GM21423 (cell line): ENCODE results near the gene NR3C1.

ENCODE experiments used
- ATAC-seq: cut with Tn5 transposase; IDR thresholded peaks from one replicate; pipeline ENCODE4 v1.9.1; 2021; ENCODE audit warnings: mild to moderate bottlenecking, moderate library complexity; ENCODE audit not compliant: unreplicated experiment

The NR3C1 gene

GRCh38 chr5:143315214-143315613, 88.3 kb downstream of the NR3C1 start:
- no peak for ATAC-seq

GRCh38 chr5:143314659-143315058, 88.8 kb downstream of the NR3C1 start:
- ATAC-seq, result no peak

- ATAC-seq, result no peak
Observed at GRCh38 chr5:143314099-143314498, 89.4 kb downstream of the NR3C1 start.

- no peak for ATAC-seq
Observed at GRCh38 chr5:143313298-143313852, 90.1 kb downstream of the NR3C1 start.

GRCh38 chr5:143312822-143313221, 90.7 kb downstream of the NR3C1 start:
- ATAC-seq, result no peak

- no peak for ATAC-seq
Observed at GRCh38 chr5:143311955-143312354, 91.5 kb downstream of the NR3C1 start.

GRCh38 chr5:143311428-143311827, 92.1 kb downstream of the NR3C1 start:
- no peak for ATAC-seq

GRCh38 chr5:143309661-143310431, 93.6 kb downstream of the NR3C1 start:
- no peak for ATAC-seq

- no peak for ATAC-seq
Observed at GRCh38 chr5:143308731-143309130, 94.8 kb downstream of the NR3C1 start.

- no peak for ATAC-seq
Observed at GRCh38 chr5:143306040-143306439, 97.4 kb downstream of the NR3C1 start.

- no peak for ATAC-seq
Observed at GRCh38 chr5:143304836-143305475, 98.5 kb downstream of the NR3C1 start.

GRCh38 chr5:143302341-143303045, 101.0 kb downstream of the NR3C1 start:
- no peak for ATAC-seq

- ATAC-seq, result no peak
Observed at GRCh38 chr5:143297756-143298155, 105.7 kb downstream of the NR3C1 start.

GRCh38 chr5:143290125-143290524, 113.4 kb downstream of the NR3C1 start:
- ATAC-seq, result no peak

- no peak for ATAC-seq
Observed at GRCh38 chr5:143284521-143284920, 119.0 kb downstream of the NR3C1 start.

GRCh38 chr5:143284002-143284401, 119.5 kb downstream of the NR3C1 start:
- no peak for ATAC-seq

- no peak for ATAC-seq
Observed at GRCh38 chr5:143281226-143281625, 122.3 kb downstream of the NR3C1 start.

- no peak for ATAC-seq
Observed at GRCh38 chr5:143279698-143280097, 123.8 kb downstream of the NR3C1 start.

GRCh38 chr5:143277536-143277935, 126.0 kb downstream of the NR3C1 start:
- ATAC-seq, result no peak

- ATAC-seq, result no peak
Observed at GRCh38 chr5:143275512-143276363, 127.7 kb downstream of the NR3C1 start.

- ATAC-seq, result no peak
Observed at GRCh38 chr5:143274952-143275351, 128.5 kb downstream of the NR3C1 start.
